G401.6 (cell line): Measurements from ENCODE around the gene COL27A1.

Source experiments
- FAIRE-seq: peaks from 2 replicates; lab custom pipeline; 2012; peaks lifted over from hg19 to GRCh38; lab: Jason Lieb, UNC

The COL27A1 gene

DNA sequence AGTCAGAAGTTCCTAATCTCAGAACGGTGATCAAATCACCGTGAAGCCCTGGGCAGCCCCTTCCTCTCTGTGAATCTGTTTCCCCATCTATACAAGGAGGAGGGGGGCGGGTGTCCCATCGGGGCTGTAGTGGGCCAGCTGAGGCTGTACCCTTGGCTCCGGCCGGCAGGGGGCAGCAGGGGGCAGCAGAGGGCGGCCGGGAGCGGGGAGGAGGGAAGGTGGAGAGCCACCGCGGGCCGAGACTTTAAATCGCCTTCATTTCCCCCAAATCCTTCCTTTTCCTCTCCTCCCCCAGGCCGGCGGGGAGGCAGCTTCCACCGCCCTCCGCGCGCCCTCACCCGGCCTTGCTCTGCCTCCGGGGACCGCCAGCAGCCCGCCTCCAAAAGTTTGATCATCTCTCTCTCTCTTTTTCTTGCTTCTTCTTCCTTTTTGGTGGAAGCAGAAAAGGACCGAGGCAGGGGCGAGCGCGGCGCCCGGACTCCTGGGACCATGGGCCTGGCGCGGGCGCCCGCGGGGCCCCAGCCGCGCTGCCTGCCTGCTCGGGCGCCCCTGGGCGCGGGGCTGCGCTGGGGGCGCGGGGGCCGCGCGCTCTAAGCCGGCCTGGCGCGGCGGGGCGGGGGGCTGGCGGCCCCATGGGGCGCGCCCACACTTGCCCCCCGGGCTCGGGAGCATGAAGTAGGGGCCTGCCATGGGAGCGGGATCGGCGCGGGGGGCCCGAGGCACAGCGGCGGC is at the start of gene COL27A1:
COL27A1 (plus strand) TSS at position 275 of the 732 bp plus-strand sequence; CDS start at position 689, 414 bp downstream.
- FAIRE-seq, result no peak

DNA sequence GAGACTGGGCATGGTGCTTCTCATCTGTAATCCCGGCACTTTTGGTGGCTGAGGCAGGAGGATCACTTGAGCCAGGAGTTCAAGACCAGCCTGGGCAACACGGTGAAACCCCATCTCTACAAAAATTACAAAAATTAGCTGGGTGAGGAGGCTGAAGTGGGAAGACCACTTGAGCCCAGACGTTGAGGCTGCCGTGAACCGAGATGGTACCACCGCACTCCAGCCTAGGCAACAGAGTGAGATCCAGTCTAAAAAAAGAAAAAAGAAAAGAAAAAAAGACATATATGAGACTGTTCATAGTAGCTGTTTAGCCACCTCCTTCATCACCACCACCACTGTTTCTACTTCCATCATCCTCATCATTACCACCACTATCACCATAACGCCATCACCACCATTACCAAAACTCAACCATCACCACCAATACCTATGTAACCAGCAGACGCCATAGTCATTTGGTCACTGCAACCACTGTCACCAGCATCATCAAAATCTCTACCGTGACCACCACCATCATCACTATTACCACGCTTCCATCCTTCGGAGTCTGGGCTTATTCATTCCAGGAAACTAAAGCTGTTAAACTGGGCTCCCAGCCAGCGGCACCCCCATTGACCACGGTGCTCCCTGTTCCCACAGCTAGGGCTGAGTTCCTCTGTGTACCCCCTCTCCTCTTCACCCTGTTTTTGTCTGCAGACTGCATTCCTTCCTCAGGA is 47.9 kb upstream of the COL27A1 start:
- no peak for FAIRE-seq

DNA sequence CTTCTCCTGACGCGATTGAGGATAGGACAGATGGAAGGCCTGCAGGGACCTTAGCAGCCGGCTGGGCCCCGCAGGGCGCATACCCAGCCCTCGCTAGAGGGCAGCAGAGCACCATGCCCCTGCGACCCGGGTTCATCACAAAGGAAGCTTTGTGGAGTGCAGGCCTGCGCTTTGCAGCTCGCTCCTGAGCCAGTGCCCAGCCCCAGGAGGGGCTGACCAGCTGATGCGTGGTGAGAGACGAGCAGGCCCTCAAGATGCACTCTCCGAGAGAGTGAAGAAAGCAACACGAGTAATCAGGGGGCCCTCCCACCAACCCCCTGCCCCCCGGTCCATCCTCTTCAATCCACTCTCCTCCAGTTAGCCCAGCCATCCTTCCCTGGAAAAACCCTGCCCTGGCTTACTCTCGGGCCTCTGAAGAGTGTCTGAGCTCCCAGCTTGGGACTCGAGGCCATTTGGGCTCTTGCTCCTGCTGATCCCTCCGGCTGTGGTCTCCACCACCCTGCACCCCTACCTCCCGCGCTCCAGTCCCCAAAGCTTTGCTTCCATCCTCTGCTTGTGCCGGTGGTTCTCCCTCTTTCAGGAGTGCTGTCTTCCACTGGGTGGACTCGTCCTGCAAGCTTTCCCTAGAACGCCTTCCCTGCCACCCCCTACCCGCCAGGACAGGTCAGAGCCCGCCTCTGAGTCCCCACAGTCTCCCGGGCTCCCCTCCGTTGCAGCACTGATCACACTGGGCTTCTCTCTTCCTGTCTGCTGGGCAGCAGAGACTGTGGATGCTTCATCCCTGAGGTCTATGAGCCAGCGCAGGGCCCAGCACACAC is 47.1 kb upstream of the COL27A1 start:
- FAIRE-seq, result peak; percentile 63

DNA sequence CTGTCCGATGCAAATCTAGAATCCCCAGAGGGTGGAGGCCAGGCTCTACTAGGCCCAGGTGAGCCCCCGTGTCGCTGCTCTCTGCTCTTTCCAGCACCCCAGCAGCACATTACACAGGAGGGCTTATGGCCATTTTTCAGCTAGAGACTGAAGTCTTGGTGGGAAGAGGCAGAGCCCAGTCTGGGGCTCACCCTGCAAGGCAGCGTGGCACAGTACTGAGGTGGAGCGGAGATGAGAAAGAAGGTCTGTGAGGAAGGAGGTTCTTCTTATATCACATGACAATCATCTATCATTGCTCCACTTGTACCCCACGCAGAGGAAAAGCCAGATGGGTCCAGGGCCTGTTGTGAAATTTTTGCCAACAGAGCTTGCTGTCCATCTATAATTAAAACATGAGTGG is 46.2 kb upstream of the COL27A1 start:
- no peak for FAIRE-seq

DNA sequence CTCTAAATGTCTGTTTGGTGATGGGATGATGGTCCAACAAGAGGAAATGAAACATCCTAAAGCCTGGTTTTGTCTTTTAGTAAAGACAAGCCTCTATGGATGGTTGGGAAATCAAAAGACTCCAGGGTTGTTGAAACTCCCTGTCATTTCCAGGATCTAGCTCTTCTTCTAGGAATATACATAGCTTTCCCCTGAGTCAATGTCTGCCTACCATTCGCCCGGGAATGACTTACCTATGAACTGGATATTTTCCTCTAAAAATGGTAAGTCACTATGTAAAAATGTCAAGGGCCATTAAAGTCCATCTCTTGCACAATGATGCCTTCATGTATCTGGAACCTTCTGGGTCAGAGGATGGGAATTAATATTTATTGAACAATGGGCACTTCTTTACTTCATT is 45.2 kb upstream of the COL27A1 start:
- no peak for FAIRE-seq

DNA sequence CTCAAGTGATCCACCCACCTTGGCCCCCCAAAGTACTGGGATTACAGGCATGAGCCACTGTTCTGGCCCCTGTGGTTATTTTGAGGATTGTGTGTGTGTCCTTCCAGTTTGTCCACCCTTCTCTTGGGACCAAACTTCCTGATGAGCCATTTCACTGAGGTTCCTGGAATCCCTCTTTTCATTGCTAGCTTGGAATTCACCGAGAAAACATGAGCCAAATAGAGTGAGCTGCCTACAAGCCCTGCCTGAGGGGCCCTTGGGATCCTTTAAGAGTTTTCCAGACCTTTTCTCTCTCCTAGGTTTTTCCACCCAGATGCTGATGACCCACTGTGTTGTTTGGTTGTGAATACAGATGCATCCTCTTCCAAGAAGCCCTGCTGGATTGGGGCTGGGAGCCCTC is 43.0 kb upstream of the COL27A1 start:
- no peak for FAIRE-seq

DNA sequence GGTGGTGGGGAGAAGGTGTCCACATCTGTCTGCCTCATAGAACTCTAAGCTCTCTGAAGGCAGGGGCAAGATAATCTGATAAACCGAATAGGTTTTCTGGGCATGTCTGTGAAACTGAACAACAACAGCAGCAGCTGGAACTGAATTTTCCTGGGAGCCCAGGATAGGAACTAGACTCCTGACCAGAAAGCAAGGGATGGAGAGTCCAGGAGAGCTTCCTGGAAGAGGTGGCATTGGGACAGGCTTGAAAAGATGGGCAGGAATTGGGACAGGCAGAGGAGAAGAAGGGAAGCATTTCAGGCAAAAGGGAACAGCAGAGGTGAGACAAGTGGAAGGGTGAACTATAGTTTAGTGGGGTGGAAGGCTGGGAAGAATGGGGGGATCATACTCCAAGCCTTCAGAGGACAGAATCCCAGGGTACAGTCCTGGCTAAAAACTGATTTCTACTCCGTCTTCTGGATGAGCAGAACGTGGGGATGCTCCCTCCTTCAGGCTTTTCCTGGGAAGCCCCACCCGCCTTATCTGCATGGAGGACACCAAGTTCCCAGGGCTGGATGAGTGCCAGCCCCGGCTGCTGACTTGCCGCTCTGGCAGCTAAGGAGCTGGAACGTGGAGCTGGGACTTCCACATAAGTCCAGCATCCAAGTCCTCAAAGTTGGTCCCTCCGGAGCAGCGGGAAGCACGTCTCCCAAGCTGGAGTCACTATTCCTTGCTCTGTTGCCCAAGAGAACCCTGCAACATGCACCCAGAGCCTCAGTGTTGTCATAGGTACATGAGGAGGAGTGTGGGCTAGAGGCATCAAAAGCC is 42.4 kb upstream of the COL27A1 start:
- no peak for FAIRE-seq

DNA sequence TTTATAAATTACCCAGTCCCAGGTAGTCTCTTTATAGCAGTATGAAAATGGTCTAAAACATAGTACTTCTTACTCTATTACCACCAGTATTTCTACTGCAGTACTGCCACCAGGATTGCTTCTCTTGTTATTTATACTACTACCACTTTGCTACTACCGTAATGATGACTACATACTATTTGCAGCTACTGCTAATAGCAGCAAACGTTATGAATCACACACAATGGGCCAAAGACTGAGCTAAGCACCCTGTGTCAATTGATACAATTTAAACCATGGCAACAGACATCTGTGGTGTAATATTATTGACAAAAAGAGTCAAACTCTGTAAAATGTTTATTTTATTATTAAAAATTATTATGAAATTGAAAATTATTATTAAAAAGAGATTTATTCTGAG is 41.0 kb upstream of the COL27A1 start:
- FAIRE-seq, result no peak

DNA sequence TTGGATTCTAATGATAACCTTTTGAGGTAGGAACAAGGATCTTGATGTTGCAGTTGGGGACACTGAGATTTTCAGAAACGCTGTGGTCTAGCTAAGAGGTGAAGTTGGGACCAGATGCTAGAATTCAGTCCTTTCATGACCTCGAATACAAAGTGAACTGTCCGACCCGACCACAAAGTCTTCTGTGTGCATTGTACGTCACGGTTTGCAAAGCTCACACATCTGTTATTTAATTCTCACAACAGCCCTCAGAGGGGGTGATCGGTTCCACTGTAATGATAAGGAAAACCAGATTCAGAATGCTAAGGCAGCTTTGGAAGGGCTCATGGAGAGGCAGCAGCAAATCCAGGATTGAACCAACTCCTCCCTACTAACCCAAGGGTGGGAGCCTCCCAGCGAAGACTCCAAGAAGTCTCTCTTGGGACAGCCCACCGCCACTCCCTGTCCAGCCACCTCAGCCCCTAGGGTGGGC is 39.6 kb upstream of the COL27A1 start:
- FAIRE-seq, result no peak

DNA sequence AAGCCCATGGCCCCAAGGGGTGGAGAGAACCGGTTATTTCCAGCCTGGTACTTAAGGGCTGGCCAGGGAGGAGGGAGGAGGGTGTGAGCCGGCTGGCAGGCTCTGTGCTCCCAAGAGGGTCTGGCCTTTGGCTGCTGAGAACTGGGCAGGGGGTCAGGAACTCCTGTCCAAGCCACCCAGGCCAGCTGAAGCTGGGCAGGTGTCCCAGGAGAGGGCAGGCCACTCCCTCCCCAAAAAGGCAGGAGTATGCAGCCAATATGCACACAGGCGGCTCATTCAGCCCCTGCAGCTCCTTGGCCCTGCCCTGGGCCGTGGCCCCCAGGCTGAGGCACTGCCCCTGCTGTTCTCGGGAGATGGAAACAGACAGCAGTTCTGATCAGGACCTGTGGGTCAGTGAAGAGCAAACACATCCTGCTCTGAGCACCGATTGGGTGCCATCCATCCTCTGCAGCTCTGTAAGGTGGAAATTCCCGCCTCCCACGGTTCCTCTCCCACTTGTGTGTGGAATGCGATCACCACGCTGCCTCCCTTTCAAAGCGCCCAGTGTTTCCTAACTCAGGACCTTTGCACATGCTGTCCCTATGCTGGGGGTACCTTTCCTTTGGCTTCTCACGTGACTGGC is 39.1 kb upstream of the COL27A1 start:
- no peak for FAIRE-seq

DNA sequence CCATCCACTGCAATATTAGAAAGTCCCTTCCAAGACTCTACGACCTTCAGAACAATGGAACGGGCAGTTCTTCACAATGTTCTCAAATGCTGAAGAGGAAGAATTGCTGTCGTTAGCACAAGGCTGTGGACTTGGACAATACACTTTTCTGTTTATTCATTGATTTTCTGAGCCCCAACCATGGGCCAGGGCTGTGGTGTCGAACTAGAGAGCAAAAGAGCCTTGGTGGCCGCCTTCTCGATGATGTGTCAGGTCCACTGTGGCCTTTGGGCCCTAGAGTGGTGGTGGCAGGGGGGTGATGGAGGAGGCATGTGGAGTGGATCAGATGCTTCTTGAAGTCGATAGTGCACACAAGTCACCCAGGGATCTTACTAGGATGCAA is 37.7 kb upstream of the COL27A1 start:
- no peak for FAIRE-seq

DNA sequence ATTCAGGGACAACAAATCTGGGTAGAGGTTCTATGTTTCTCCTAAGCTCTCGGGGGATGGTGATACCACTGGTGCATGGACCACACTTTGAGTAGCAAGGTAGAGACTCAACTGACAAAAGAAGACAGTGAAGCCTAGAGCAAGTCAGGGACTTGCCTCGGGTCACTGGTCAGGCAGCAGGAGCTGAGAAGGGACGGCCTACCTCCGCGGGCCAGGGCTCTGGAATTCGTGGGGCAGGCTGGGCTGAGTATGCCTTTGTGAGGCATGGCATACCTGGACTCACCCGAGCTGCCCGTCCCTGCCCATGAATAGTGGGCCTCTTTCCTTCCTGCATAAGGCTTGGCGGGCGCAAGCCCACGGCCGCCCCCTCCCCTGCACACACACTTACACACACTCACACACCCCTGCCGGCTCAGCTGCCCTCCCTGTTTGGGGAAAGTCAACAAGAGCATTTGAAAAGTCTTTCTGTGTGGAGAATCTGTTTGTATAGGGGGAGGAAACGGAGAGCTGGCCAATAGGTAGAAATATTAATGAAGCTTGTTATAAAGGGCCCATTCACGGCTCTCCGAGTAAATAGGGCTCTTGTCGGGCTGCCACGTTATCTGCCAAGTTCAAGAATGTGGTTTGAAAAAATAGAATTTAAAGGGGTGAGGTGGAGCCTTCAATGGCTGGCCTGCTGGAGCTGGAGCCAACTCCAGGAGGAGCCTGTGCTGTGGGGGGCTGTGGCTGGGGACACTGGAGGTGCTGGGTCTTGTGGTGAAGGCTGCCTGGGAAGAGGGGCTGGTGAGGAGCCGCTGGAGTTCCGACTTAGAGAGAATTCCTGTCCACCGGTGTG is 37.1 kb upstream of the COL27A1 start:
- FAIRE-seq, result no peak

DNA sequence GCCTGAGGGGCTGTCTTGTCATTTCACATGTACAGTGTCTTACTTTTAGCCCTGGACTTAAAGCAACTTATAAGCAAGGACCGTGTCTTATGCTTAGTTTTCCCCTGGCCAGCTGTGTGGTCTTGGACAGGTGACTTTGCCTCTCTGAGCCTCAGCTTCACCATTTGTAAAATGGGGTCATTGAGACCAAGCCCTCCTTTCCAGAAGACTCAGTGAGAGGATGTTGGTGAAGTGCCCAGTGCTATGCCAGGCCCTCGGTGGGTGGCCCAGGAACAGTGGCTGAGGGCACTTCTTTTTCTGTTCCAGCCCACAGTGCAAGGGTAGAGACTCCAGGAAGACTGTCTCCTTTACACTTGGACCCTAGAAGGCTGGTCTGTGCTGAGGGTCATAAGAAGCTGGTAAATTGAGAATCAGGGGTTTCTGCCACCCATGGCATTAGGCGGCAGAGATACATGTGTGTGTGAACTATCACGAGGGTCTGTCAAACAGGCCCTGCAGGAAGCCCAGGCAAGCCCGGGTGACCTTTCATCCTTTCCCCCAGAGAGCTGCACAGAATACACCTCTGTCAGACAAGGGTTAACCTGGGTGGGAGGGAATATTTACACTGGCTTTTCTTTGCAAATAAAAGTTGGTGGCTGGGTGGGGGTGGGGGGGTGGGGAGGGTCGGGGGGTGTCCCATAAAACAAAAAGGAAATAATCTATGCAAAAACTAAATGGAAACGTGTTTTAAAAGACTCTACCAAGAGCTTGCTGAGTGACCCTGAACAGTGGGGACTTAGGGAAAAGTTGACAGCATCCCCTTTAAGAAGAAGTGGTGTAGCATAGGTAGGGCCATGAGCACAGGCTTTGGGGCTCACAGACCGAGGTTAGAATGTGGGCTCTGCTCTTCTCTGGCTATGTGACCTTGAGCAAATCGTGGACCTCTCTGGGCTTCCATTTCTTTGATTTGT is 35.8 kb upstream of the COL27A1 start:
- no peak for FAIRE-seq

DNA sequence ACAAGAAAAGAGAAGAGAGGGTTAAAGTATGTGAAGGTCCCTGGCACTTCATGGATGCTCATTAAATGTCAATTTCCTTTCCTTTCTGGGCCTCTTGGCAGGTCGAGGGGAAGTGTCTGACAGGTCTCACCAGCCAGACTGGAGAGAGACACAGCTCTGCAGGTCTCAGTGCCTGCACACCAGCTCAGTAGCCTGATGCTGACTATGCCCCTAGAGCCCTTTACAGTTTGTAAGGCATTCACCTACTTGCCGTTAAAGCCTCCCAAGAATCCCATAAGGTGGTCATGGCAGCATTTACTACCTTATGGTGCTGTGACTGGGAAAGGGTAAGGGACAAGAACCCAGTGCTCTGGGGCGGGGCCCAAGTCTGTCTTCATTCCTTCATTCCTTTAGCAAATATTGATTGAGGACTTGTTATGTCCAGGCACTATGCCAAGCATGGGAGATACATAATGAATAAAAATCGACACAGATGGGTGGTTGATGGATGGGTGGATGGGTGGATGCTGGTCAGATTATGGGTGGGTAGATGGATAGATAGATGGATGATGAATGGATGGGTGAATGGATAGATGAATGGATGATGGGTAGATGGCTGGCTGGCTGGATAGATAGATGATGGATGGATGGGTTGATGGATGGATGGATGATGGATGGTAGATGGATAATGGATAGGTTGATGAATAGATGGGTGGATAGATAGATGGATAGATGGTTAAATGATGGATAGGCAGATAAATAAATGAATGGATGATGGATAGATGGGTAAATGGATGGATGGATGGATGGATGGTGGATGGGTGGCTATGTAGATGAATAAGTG is 34.9 kb upstream of the COL27A1 start:
- no peak for FAIRE-seq

DNA sequence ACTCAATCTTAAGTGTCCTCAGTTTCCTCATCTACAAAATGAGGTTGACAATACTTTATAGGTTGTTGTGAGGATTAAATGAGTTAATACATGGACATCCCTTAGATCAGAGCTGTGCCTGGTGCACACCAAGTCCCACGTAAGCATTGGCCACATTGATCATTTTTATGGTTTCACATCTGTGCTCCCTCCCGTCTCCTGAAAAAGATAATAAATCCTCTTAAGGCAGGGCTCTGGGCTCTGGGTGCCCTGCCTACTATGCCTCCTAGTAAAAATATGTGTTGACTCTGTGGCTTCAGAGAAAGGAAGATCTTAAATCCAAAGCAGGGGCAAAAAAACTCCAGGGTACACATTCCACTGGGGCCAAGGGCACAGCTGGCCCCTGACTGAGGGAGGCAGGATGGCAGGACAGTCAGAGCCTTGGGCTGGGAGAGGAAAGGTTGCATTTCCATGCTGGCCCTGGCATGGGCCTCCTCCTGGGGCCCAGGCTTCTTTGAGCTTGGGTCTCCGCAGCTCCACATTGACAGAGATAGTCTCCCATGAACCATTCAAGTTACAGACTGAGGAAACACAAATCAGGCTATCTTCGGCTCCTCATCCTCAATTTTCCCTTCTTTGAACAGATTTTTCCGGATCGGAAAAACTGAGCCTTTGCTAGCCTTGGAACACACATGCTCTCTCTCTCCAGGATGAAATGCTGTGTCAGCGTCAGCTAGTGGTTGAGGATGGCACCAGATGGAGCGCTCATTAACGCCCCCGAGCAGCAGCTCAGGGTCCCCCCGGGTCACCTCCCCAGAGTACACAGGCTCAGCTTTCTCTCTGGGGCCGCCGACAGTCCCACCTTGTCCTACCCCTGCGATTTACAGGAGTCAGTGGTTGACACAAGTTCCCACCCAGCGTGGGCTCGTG is 33.9 kb upstream of the COL27A1 start:
- no peak for FAIRE-seq

DNA sequence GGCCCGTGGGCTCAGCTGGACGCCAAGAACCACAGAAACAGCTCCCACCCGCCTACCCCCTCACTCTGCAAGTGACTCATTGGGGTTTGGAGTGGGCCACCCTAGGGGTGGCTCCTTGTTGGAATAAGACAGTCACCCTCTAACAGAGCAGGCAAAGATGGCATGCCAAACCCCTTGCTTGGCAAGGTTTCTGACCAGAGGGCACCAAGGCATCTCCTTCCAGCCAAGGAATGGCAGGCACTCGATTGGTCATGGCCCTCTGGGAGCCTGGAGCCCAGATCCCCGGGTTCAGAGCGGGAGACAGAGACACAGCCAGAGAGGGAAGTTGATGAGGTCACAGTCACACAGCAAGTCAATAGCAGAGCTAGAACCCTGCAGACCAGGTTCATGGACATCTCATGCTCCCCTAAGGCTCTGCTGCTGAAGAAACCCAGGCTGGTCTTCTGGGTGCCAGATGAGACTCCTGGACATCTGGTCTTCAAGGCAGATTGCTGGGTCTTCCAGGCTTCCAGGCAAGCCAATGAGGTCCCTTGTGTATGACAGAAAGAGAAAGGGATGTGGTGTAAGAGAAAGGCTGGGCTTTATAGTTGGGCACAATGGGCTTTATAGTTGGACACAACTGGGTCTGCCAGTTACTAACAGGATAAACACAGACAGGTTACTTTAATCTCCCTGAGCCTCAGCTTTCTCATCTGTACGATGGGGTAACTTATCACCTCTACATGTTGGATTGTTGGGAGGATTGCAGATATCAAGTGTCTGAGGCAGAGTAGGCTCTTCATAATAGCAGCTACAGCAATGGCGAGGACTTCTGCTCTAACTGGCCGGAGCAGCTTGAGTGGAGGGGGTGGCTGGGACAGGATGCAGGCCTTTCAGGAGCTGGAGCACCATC is 33.0 kb upstream of the COL27A1 start:
- FAIRE-seq, result no peak
